HCT116 (cell line): ENCODE results near the gene CACNA1E. TPM values are rescaled to one million over a fixed set of nuclear protein-coding genes. Genes with fewer than 3 reads are reported as not detected.

ENCODE experiments used
- ATAC-seq: fragments of 200-7000 bp; cut with Tn5 transposase; 2 replicates; pipeline ENCODE4 v1.9.1; 2020; ENCODE audit warnings: mild to moderate bottlenecking, moderate library complexity
- BruUV-seq: library from RNA; stranded (reverse); fragments of 400-500 nt; replicated peaks from 2 replicates; lab custom pipeline; 2021; lab: Mats Ljungman, UMichigan
- CTCF ChIA-PET: fragments of 300-600 bp; sonication (Branson Sonifier 250); formaldehyde crosslinking; loops from one replicate; lab custom pipeline; 2021; ENCODE audit warnings: antibody characterized with exemption; lab: Charles Lee
- POLR2A ChIA-PET: fragments of 300-600, 350-600 bp; sonication (Branson Sonifier 250); formaldehyde crosslinking; loops from one replicate; lab custom pipeline; 2021; ENCODE audit warnings: antibody characterized with exemption; lab: Charles Lee
- RAD21 ChIA-PET, 2 experiments: fragments of 300-600 bp; sonication (Branson Sonifier 250); formaldehyde crosslinking; loops; one replicate each; lab custom pipeline; 2023; ENCODE audit warnings: low total read pairs in 2 of 2; ENCODE audit not compliant: uncharacterized antibody in 2 of 2, unreplicated experiment in 2 of 2, low non-redundant PET in 1 of 2; lab: Charles Lee
- DNase-seq: peaks from one replicate; pipeline ENCODE4 v3.0.0-alpha.2; 2010; ENCODE audit warnings: low read depth, low spot score
- H2AFZ ChIP-seq: fragments of 200-600 bp; shearing (Covaris generic), sonication (generic); 2 replicates; pipeline ENCODE4 v1.6.1; 2017; ENCODE audit warnings: low read depth, mixed run types, mixed read lengths, antibody characterized with exemption, low read length; ENCODE audit not compliant: poor library complexity, severe bottlenecking
- H3K27ac ChIP-seq: 2 replicates; pipeline ENCODE4 v1.5.1; 2012; ENCODE audit warnings: low read depth, low read length
- H3K27me3 ChIP-seq: fragments of 200-600 bp; sonication (generic); 2 replicates; pipeline ENCODE4 v1.6.1; 2016; ENCODE audit warnings: mixed run types, low read length, mixed read lengths; ENCODE audit not compliant: insufficient read depth
- H3K36me3 ChIP-seq, 2 experiments: fragments of 200-500 bp in 1 of 2; fragments of 200-600 bp in 1 of 2; sonication (Bioruptor generic) in 1 of 2; sonication (generic) in 1 of 2; 2 replicates each; pipeline versions ENCODE4 v1.5.1 to v1.6.1; 2014 to 2016; ENCODE audit warnings: low read length in 2 of 2, inconsistent platforms in 1 of 2, mixed read lengths in 1 of 2, mixed run types in 1 of 2; ENCODE audit not compliant: insufficient read depth in 2 of 2, control insufficient read depth in 1 of 2
- H3K4me1 ChIP-seq, 2 experiments: fragments of 200-600 bp in 1 of 2; sonication (generic) in 1 of 2; 2 replicates each; pipeline versions ENCODE4 v1.5.1 to v1.6.1; 2012 to 2017; ENCODE audit warnings: low read length in 2 of 2, inconsistent platforms in 1 of 2, mild to moderate bottlenecking in 1 of 2, mixed read lengths in 1 of 2, mixed run types in 1 of 2, moderate library complexity in 1 of 2; ENCODE audit not compliant: insufficient read depth in 2 of 2, control insufficient read depth in 1 of 2
- H3K4me2 ChIP-seq: fragments of 200-600 bp; sonication (generic); 2 replicates; pipeline ENCODE4 v1.6.1; 2017; ENCODE audit warnings: mixed run types, low read length, mixed read lengths
- H3K4me3 ChIP-seq, 2 experiments: fragments of 200-600 bp in 1 of 2; sonication (generic) in 1 of 2; replicated peaks in 1 of 2; 2 replicates each; pipeline ENCODE4 v1.5.1; 2011 to 2016; ENCODE audit warnings: low read length in 2 of 2, control low read depth in 1 of 2, low read depth in 1 of 2, mild to moderate bottlenecking in 1 of 2, mixed read lengths in 1 of 2, mixed run types in 1 of 2
- H3K79me2 ChIP-seq: fragments of 200-600 bp; sonication (generic); 2 replicates; pipeline ENCODE4 v1.6.1; 2017; ENCODE audit warnings: mild to moderate bottlenecking, mixed run types, low read length, moderate library complexity, mixed read lengths; ENCODE audit not compliant: insufficient read depth
- H3K9ac ChIP-seq: fragments of 200-600 bp; sonication (generic); 2 replicates; pipeline ENCODE4 v1.6.1; 2016; ENCODE audit warnings: low read length, mixed read lengths
- H3K9me2 ChIP-seq: fragments of 200-600 bp; sonication (generic), shearing (Covaris generic); 2 replicates; pipeline ENCODE4 v1.6.1; 2017; ENCODE audit warnings: mixed run types, mild to moderate bottlenecking, moderate library complexity; ENCODE audit not compliant: insufficient read depth
- H3K9me3 ChIP-seq, 2 experiments: fragments of 200-500 bp in 1 of 2; fragments of 200-600 bp in 1 of 2; sonication (Bioruptor generic) in 1 of 2; sonication (generic) in 1 of 2; 2 replicates each; pipeline ENCODE4 v1.6.1; 2014 to 2017; ENCODE audit warnings: low read length in 2 of 2, mixed read lengths in 2 of 2, inconsistent platforms in 1 of 2, low read depth in 1 of 2, mild to moderate bottlenecking in 1 of 2, mixed run types in 1 of 2, moderate library complexity in 1 of 2; ENCODE audit not compliant: control insufficient read depth in 1 of 2, insufficient read depth in 1 of 2
- H4K20me1 ChIP-seq: fragments of 200-600 bp; sonication (generic), shearing (Covaris generic); 2 replicates; pipeline ENCODE4 v1.6.1; 2017; ENCODE audit warnings: mixed run types, mild to moderate bottlenecking, moderate library complexity; ENCODE audit not compliant: insufficient read depth
- CEBPB ChIP-seq: IDR thresholded peaks from 2 replicates; pipeline ENCODE4 v1.6.1; 2012; ENCODE audit warnings: low read depth
- CTCF ChIP-seq, 3 experiments: fragments of 200-600 bp in 1 of 3; sonication (generic) in 1 of 3; IDR thresholded peaks in 2 of 3; conservative IDR thresholded peaks in 1 of 3; 2 replicates each; pipeline ENCODE4 v1.5.1; 2012 to 2017; ENCODE audit warnings: low read depth in 2 of 3, low read length in 2 of 3, antibody characterized with exemption in 1 of 3, borderline replicate concordance in 1 of 3, control low read depth in 1 of 3, mild to moderate bottlenecking in 1 of 3, mixed read lengths in 1 of 3, mixed run types in 1 of 3, moderate library complexity in 1 of 3; ENCODE audit not compliant: insufficient read depth in 1 of 3
- EGR1 ChIP-seq: IDR thresholded peaks from 2 replicates; pipeline ENCODE4 v1.6.1; 2012; ENCODE audit warnings: low read depth
- EZH2 ChIP-seq: fragments of 200-600 bp; sonication (generic); IDR thresholded peaks from 2 replicates; pipeline ENCODE4 v1.6.1; 2017; ENCODE audit warnings: antibody characterized with exemption, mixed run types
- EZH2phosphoT487 ChIP-seq: fragments of 200-600 bp; IDR thresholded peaks from 2 replicates; pipeline ENCODE4 v1.6.1; 2018; ENCODE audit warnings: antibody characterized with exemption, borderline replicate concordance
- JUND ChIP-seq: IDR thresholded peaks from 2 replicates; pipeline ENCODE4 v1.6.1; 2012
- MAX ChIP-seq: IDR thresholded peaks from 2 replicates; pipeline ENCODE4 v1.6.1; 2012
- POLR2AphosphoS5 ChIP-seq: IDR thresholded peaks from 2 replicates; pipeline ENCODE4 v1.6.1; 2011; ENCODE audit warnings: mild to moderate bottlenecking, low read depth, low read length, moderate library complexity
- RAD21 ChIP-seq: IDR thresholded peaks from 2 replicates; pipeline ENCODE4 v1.6.1; 2012; ENCODE audit warnings: low read depth, mild to moderate bottlenecking
- SRF ChIP-seq: IDR thresholded peaks from 2 replicates; pipeline ENCODE4 v1.6.1; 2012; ENCODE audit warnings: low read depth
- TCF7L2 ChIP-seq: IDR thresholded peaks from 2 replicates; pipeline ENCODE4 v1.7.0; 2011; ENCODE audit warnings: borderline replicate concordance, inconsistent platforms; ENCODE audit not compliant: insufficient read depth, insufficient read length; ENCODE audit errors: extremely low read depth
- YY1 ChIP-seq: IDR thresholded peaks from 2 replicates; pipeline ENCODE4 v1.6.1; 2011; ENCODE audit warnings: low read length, low read depth, moderate library complexity, mild to moderate bottlenecking; ENCODE audit not compliant: insufficient replicate concordance; ENCODE audit errors: extremely low read depth
- ZNF274 ChIP-seq: fragments of 200-500 bp; sonication (Bioruptor generic); IDR thresholded peaks from 2 replicates; pipeline ENCODE4 v1.6.1; 2014; ENCODE audit warnings: mild to moderate bottlenecking, low read depth, low read length, inconsistent platforms
- intact Hi-C: fragments of 100-400 bp; cut with micrococcal nuclease; formaldehyde crosslinking; loops from 2 replicates; pipeline ENCODE4 v1.10.0; 2022
- total RNA-seq: library from RNA; stranded (reverse); gene quantifications from one replicate; pipeline ENCODE4 v1.2.1, GENCODE V29; 2021; ENCODE audit not compliant: unreplicated experiment
- TF ChIP-seq, protein P1 (sequence below): IDR thresholded peaks from 2 replicates; pipeline ENCODE4 v1.6.1; 2012

CACNA1E gene
- total RNA-seq, 1 experiment from 2014 or later = 0.02 TPM

- ATAC-seq (no peak), DNase-seq (no peak)
- RAD21 ChIA-PET = no interaction called here
- Histone ChIP-seq H2AFZ (no peak overlapping the region), H3K9ac (no peak overlapping the region), H3K36me3 (no peaks in the 10 kb centered on the region), H3K27me3 (peaks cover 4% of the 10 kb centered on the region; the same call in 1 of the 2 replicates), H3K9me3 (no peaks in the 10 kb centered on the region), H3K9me2 (no peaks in the 10 kb centered on the region), H4K20me1 (no peaks in the 10 kb centered on the region), H3K4me2 (no peak overlapping the region), H3K4me1 (no peaks in the 10 kb centered on the region), H3K27ac (no peak overlapping the region), H3K4me3 (no peak overlapping the region), H3K79me2 (no peaks in the 10 kb centered on the region)
- POLR2A ChIA-PET = no interaction called here
- no TSS peak for BruUV-seq
- CTCF ChIA-PET = no interaction called here
- TF ChIP-seq CTCF (IDR thresholded peaks at IDR 0.05 in 2 of 3, conservative IDR thresholded peaks at IDR 0.05 in 1 of 3; ENCODE audit: borderline replicate concordance in 1 of 3, insufficient read depth in 1 of 3, low read depth in 2 of 3, low read length in 2 of 3) = no peak
- TF ChIP-seq EZH2 = no peak
- no peak for TF ChIP-seq EZH2phosphoT487
- intact Hi-C loops = no loop called here
Observed at GRCh38 chr1:181618559-181618958, 135.2 kb downstream of the CACNA1E start.

DNA sequence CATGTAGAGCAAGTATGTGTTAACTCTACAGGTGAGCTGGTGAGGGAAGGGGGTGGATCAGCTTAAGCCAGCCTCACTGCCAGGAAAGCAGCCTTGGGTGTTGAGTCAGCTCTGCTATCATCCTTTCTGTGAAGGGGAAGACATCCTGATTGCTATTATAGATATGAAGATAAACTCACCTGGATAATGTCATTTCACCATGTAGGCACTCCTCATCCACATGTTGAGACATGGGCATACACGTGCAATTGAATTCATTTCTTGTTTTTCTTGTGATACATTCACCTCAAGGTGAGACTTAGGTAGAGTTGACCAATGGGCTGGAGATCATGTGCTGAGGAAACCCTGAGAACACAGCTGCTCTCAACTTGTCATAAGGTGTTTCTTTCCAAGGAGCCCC is 136.9 kb downstream of the CACNA1E start:
- TF ChIP-seq SRF (no peak), ZNF274 (no peak), TCF7L2 (no peak), POLR2AphosphoS5 (no peak), EGR1 (no peak), JUND (no peak), YY1 (no peak), MAX (no peak), CEBPB (no peak), CTCF (IDR thresholded peaks at IDR 0.05 in 2 of 3, conservative IDR thresholded peaks at IDR 0.05 in 1 of 3; ENCODE audit: borderline replicate concordance in 1 of 3, insufficient read depth in 1 of 3, low read depth in 2 of 3, low read length in 2 of 3) (no peak), RAD21 (no peak)
- TF ChIP-seq, protein P1, sequence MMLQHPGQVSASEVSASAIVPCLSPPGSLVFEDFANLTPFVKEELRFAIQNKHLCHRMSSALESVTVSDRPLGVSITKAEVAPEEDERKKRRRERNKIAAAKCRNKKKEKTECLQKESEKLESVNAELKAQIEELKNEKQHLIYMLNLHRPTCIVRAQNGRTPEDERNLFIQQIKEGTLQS = no peak
- H4K20me1 ChIP-seq = no peaks in the 10 kb centered on the region
- H3K9me2 ChIP-seq = no peaks in the 10 kb centered on the region
- peaks cover 4% of the 10 kb centered on the region; the same call in 1 of the 2 replicates for H3K27me3 ChIP-seq
- ChIA-PET CTCF (no interaction called here), RAD21 (no interaction called here), POLR2A (no interaction called here)
- no peaks in the 10 kb centered on the region for H3K4me1 ChIP-seq
- DNase-seq (no peak), ATAC-seq (no peak)
- no TSS peak for BruUV-seq
- no peak overlapping the region for H3K4me3 ChIP-seq
- H3K79me2 ChIP-seq = no peaks in the 10 kb centered on the region
- no peak overlapping the region for H3K4me2 ChIP-seq
- no peak overlapping the region for H3K27ac ChIP-seq
- H2AFZ ChIP-seq = no peak overlapping the region
- intact Hi-C loops = no loop called here
- no peaks in the 10 kb centered on the region for H3K36me3 ChIP-seq
- H3K9ac ChIP-seq = no peak overlapping the region
- no peaks in the 10 kb centered on the region for H3K9me3 ChIP-seq
